Measurements from ENCODE around the gene GANAB. TPM values are rescaled to one million over a fixed set of nuclear protein-coding genes. Genes with fewer than 3 reads are reported as not detected.

Gene GANAB
- total and polyA plus RNA-seq, 2 of the 13 experiments (the other 11 are each of a cell fraction or from before 2014, with no cell fraction given): 99.5 to 234 TPM

GRCh38 chr11:62599069-62599696 lies 47.2 kb downstream of the GANAB start (continued):
- TF ChIP-seq ZNF761 (CRISPR knock-in tag; conservative IDR thresholded peaks at IDR 0.05): no peak
- TF ChIP-seq MAZ (IDR thresholded peaks at IDR 0.05; ENCODE audit: borderline replicate concordance, low read depth, low read length): peak; percentile 65
- TF ChIP-seq MAZ (CRISPR knock-in tag; IDR thresholded peaks at IDR 0.05; ENCODE audit: low read depth): peak; percentile 64; the same call in 1 of the 2 replicates
- TF ChIP-seq ZBTB3 (CRISPR knock-in tag; IDR thresholded peaks at IDR 0.05; ENCODE audit: borderline replicate concordance, low read depth): no peak
- TF ChIP-seq TFE3 (CRISPR knock-in tag; IDR thresholded peaks at IDR 0.05): 0 out of 2 replicates have a peak, but pooled peaks have one; percentile 18
- TF ChIP-seq IKZF5 (CRISPR knock-in tag; IDR thresholded peaks at IDR 0.05): peak; percentile 46; the same call in 1 of the 2 replicates
- no peak for TF ChIP-seq ZBTB49 (CRISPR knock-in tag; IDR thresholded peaks at IDR 0.05; ENCODE audit: borderline replicate concordance)
- 0 out of 2 replicates have a peak, but pooled peaks have one; percentile 34 for TF ChIP-seq ZFP37 (CRISPR knock-in tag; IDR thresholded peaks at IDR 0.05; ENCODE audit: borderline replicate concordance)
- TF ChIP-seq RAD51 (IDR thresholded peaks at IDR 0.05; ENCODE audit: borderline replicate concordance): no peak
- TF ChIP-seq GATAD1 (CRISPR knock-in tag; IDR thresholded peaks at IDR 0.05): peak; percentile 81
- TF ChIP-seq THAP9 (CRISPR knock-in tag; IDR thresholded peaks at IDR 0.05; ENCODE audit: borderline replicate concordance): no peak
- no peak for TF ChIP-seq BHLHE40 (IDR thresholded peaks at IDR 0.05; ENCODE audit: low read length)
- TF ChIP-seq RBM39 (IDR thresholded peaks at IDR 0.05; ENCODE audit: low read depth, low read length, poor library complexity, severe bottlenecking): no peak
- TF ChIP-seq MAX (IDR thresholded peaks at IDR 0.05): peak; percentile 69
- 0 out of 2 replicates have a peak, but pooled peaks have one; percentile 15 for TF ChIP-seq FOSL2 (CRISPR knock-in tag; IDR thresholded peaks at IDR 0.05)
- TF ChIP-seq ZGPAT (CRISPR knock-in tag; IDR thresholded peaks at IDR 0.05): peak; percentile 56; the same call in 1 of the 2 replicates
- TF ChIP-seq SALL2 (CRISPR knock-in tag; IDR thresholded peaks at IDR 0.05): 0 out of 2 replicates have a peak, but pooled peaks have one; percentile 36
- TF ChIP-seq SMARCC2 (IDR thresholded peaks at IDR 0.05): no peak
- TF ChIP-seq ZNF777 (CRISPR knock-in tag; IDR thresholded peaks at IDR 0.05): 0 out of 2 replicates have a peak, but pooled peaks have one; percentile 35
- peak; percentile 65 for TF ChIP-seq SP2 (CRISPR knock-in tag; IDR thresholded peaks at IDR 0.05)
